NCI-H2081 treated with DMSO at 0.1 percent for 48 hours (cell line): Measurements from ENCODE around the gene ASB15.

ENCODE experiments used
- DNase-seq: peaks from one replicate; lab custom pipeline; 2025; lab: John Stamatoyannopoulos, UW

The ASB15 gene

DNA sequence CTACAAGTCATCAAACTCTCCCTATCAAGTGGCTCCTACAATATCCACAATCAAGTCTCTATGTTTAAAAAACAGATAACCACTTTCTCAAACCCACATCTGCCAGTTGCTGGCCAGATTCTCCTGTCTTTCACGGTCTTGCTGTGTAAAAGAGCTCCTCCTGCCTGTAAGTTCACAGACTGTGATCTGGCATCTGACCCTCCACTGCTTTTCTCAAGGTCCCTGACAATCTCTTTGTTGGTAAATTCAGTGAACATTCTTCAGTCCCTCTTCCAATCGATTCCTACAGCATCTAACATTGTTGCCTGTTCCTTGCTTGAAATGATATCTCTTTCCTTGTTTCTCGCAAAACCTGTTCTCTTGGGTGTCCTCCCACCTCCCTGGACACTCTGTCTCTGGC, 35.6 kb downstream of the ASB15 start:
- DNase-seq: no peak

DNA sequence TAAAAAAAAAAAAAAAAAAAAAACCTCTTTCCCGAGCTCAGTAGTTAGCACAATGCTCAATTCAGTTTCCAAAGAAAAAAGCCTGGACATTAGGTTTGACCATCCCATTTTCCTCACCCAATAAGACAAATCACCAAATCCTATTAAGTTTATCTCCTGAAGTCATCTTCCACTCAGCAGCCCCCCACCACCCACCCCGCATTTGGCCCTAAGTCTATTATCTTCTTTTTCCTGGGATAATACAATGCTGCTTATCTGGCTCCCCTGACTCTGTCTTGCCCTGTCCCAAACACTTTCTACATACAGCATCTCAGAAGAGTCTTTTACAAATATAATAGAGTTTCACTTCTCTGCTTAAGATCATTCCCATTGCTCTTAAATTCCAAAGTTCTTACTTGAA, 36.3 kb downstream of the ASB15 start:
- no peak for DNase-seq

DNA sequence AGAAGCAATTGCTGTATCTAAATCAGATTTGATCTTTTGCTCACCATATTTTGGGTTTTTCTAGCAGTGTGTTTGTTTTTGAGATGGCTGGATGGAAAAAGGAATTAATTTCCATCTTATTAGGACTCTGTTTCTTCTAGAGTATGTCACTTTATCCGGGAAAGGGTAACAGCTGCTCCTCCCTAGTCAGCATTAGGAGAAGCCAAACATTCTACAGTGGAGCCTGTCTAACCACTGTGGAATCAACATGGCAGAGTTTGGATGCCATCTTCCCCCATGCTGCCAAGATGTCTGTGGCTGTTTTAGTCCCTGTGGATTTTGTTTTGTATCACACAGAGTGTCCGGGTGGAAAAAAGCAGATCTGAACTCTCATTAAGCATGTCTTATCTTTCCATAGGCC, 38.0 kb downstream of the ASB15 start:
- no peak for DNase-seq

DNA sequence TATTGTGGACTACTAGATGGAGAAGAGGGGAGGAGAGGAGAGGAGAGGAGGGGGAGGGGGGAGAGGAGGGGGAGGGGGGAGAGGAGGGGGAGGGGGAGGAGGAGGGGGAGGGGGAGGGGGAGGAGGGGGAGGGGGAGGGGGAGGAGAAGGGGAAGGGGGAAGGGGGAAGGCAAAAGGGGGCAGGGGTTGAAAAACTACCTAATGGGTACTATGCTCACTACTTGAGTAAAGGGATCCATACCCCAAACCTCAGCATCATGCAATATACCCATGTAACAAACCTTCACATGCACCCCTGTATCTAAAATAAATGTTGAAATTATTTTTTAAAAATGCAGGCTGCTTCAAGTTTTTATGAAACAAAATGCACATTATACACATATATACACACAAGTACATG, 39.0 kb downstream of the ASB15 start:
- DNase-seq: no peak

DNA sequence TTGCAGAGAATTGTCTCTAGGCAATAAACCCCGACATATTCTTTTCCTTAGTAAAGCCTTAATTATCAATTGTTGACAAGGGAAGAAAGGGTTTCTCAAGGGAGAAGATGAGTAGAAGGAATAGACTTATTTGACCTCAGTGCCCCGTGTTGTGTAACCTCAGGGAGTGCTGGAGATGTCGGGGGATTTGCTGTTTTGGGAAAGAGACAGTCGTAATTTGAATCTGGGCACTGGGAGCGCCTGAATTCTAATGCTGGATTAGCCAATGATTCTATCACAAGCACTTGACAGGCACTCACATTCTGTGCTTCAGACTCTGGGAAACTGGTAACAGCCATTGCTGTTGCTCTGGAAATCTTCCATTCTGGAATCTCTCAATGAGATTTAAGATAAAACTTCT, 40.3 kb downstream of the ASB15 start:
- no peak for DNase-seq

DNA sequence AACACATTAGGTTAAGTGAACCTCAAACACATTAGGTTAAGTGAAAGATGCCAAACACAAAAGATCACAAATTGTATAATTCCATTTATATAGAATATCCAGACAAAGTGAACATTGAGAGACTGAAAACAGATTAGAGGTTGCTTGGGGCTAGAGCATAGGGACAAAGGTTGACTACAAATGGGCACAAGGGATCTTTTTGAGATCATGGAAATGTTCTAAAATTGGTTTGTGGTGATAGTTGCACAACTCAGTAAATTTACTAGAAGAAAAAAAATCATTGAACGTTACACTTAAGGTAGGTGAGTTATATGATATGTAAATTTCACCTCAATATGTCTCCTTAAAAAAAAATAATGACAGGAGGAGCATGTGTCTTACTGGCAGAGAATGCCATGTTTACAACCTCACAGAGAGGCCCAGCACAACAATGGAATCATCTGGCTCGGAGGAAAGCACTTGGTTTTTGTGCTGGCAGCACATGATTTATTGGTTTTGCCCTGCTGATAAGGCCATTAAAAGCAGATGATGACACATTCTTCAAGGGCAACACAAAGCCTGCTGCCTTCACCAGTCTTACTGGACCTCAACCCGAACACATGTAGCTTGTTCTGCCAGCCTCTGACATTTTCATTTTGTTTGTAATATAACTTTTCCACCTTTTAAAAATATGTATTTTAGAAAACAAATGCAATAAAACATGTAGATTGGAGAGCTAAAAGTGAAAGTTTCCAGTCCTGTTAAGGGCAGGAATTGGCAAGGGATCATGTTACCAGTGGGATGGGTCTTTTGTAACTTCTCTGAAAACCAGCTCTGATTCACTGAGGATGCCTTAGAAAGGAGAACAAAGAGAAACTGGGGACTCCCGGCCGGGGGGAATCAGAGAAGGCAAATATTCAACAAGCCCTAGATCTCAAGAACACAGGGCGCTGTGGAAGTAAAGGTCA, 42.1 kb downstream of the ASB15 start:
- DNase-seq: no peak

DNA sequence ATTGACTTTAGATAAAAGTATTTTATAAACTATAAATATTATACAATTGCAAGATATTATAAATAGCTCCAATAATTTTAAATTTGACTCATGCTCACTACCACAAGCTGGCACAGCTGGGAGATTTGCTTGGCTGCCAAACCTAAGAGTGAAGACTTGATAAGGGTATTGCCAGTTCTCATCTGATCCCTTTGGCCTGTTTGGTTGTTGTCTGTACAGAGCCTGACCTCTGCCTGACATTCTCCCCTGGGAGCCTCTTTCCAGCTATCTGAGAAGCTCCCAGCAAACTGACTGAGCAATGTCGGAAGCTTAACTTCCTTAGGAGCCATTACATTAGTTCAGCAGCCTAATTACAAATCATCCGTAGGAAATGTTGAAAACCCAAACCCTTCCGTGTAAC, 43.9 kb downstream of the ASB15 start:
- no peak for DNase-seq

DNA sequence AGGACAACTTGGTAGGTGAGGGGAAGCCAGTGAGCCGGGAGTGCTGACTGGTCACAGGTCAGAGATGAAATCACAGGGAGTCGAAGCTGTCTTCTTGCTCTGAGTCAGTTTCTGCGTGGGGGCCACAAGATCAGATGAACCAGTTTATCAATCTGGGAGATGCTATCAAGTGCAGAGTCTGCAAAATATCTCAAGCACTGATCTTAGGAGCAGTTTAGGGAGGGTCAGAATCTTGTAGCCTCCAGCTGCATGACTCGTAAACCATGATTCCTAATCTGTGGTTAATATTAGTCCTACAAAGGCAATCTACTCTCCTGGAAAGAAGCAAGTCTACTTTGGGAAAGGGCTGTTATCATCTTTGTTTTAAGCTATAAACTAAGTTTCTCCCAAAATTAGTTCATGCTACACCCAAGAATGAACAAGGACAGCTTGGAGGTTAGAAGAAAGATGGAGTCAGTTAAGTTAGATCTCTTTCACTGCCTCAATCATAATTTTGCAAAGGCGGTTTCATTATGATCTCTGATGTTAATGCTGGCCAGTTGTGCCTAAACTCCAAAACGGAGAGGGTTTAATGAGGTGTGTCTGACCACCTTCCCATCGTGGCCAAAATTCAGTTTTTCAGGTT, 45.6 kb downstream of the ASB15 start:
- DNase-seq: no peak

DNA sequence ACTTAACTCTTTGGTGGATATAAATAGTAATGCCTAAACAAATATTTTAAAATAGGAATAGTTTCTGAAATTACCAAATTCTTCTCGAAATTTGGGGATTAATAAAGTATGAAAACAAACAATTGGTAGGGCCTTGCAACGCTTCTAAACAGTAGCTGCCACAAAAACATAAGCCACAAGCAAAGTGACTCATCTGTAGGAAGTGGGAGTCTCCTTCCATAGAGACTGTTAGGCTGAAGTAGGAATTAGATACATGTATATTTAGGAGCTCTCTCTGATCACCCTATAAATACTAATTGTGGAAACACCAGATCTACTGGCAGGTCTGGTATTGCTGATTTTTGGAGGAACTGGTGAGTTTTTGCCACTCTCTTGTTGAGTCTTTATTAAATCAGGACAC, 48.3 kb downstream of the ASB15 start:
- no peak for DNase-seq

DNA sequence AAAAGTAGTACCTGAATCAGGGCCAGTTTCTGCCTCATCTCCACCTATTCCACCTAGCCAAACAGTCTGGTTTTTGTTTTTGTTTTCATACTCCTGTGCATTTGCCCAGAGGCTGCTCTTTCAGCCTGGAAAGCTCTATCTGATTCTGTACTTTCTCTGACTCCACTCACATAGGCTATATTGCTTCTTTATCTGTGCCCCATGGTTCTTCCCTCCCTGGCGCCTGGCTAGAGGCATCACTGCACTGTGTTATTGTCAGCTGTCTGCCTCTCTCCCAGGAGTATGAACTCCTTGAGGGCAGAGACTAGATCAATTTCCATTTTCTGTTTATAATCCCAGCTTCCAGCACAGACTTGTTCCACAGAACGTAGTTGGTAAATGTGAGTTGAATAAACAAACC, 49.0 kb downstream of the ASB15 start:
- DNase-seq: no peak

DNA sequence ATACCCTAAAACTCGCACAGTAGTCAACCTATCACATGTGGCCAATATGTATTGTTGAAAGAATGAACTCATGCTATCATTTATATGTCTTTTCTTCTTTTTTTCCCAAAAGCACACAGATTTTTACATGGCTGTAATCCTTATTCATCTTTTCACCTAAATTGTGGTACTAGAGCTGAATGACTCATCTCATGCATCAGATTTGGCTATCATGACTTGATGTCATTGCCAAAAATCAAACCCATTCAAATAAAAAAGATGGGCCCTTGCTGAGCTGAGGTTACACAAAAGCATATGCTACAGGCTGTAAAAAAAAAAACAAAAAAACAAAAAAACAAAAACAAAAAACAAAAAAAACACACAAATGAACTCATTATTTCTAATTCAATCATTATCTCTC, 50.8 kb downstream of the ASB15 start:
- no peak for DNase-seq

DNA sequence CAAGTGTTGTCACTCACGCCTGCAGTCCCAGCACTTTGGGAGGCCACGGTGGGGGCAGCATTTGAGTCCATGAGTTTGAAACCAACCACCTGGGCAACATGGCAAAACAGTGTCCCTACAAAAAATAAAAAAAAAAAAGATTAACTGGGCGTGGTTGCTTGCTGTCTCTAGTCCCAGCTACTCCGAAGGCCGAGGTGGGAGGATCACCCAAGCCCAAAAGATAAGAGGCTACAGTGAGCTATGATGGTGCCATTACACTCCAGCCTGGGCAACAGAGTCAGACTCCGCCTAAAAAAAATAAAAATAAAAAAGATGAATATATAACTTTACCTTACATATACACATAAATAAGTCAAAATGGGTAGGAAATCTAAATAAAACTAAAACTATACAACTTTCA, 51.5 kb downstream of the ASB15 start:
- DNase-seq: no peak

DNA sequence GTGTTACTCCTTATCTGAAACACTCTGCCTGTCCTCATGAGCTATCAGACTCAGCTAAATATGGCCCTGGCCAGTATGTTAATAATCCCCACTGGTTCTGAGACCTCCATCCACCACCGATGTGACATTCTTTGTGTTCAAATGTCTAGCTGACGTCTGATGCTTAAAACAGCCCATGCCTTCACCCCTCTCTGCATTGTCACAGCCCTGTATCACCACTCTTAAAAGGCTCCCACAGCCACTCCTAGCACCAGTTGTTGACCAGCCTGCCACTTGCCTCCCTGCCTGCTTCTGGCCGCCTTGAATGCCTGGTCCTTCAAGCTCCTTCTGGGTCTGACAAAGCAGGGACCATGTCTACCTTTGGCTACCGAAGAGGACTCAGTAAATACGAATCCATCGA, 54.0 kb downstream of the ASB15 start, which contains the start of gene LMOD2:
Gene LMOD2, plus strand, starts transcription at position 253 of the 400 bp plus-strand sequence. Its CDS starts 98 bp downstream, at position 351.
- no peak for DNase-seq

DNA sequence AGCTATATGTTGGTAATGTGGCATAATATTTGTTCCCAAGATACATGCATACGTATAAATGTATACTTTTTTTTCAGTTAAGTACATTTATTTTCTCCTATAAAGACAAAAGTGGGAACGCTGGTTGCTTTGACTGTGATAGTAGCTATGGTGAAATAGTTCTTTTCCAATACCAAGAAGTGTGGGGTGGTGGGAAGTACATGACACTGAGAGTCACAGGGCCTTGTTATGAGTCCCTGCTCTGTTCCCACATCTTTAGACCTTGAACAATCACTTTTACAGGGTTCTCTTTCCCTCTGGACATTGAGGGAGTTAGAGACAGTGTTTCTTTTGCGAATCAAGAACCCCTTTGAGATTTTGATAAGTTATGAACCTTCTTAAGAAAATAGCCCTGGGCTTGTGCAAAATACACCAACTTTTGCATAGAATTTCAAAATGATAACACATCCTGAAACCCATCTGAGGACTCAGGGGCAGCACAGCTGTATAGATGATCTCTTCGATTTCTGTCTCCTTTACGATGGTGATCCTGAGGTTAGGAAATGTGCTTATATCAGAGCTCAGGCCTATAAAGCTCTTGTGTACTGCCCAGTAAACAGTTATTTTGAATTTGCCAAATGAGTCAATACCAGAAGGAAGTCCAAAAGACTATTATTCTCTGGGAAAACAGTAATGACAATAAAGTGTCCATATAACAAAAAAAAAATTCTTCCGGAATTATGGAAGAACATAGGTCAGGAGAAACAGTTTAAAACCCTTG, 55.1 kb downstream of the ASB15 start:
- DNase-seq: no peak

DNA sequence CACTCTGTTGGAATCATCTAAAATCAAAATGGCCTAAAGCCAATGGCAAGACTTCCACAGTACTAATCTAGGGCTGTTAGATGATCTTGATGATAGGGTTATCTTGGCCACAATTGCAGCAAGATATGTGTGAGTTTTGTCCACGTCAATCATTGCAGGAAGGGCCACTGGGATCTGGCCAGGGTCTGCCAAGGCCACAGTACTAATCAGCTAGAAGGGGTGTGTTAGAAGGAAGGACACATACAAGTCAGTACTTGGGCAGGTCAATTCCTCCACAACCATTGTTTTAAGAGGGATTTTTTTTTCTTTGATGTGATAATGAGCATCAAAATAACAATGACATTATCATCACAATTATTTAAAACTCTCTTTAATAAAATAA, 55.7 kb downstream of the ASB15 start:
- no peak for DNase-seq

DNA sequence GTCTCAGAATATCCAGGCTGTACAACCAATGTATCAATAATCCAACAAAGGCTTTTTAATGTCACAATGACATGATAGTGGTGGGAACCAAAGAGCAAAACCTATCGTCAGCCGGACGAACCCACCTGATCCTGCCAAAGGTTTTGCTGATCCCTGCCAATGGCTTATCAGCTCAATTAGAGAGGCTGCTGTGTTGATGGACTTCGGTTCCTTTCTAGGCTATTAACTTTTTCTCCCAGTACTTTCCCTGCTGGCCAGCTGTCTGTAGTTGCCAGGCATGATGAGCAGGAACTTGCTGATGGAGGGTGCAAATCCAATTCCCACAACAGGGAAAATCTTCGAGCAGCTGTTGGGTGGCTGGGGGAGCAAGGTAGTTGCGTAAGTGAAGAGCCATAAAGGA, 56.4 kb downstream of the ASB15 start:
- no peak for DNase-seq

DNA sequence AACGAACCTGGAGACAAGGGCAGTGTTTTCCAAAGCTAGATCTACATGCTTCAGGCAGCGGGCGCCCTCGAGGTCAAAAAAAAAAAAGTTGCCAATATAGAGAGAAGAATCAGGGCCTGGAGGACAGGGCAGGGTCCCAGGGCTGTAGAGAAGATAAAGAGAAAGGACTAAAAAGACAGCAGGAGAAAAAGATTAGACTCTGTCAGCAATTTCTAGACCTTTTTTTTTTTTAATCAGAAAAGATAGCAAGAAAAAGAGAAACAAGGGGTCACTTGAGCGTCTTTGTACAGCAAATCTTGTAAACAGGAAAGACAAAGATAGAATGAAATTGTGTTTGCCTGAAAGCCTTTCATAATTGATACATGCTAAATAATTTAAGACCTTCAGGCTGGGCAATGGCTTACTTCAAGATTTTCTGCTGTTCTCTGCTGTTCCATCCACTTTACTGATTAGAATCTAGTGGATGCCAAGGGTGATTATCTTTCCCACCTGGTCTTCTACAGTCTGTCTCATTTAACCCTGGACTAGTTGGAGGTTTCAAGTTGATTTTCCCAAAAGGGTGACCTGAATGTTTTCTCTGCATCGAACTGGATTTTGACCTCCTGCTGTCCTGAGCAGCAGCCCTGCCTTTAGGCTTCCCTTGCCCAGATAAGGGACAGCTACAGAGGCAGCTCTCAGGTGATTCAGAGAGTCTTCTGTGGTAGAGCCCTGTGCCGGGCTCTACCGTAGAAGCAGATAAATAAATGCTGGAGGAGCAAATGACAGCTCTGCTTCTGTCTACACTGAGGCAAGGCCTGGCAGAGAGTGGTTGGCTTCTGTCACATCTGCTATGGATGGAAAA, 59.1 kb downstream of the ASB15 start:
- no peak for DNase-seq

DNA sequence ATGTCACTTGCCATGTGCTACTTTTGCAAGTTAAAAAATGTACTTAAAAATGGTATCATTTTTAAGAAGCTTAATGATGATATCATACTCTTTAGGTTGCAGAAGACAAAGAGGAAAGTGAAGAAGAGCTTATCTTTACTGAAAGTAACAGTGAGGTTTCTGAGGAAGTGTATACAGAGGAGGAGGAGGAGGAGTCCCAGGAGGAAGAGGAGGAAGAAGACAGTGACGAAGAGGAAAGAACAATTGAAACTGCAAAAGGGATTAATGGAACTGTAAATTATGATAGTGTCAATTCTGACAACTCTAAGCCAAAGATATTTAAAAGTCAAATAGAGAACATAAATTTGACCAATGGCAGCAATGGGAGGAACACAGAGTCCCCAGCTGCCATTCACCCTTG, 60.1 kb downstream of the ASB15 start:
- DNase-seq: no peak

DNA sequence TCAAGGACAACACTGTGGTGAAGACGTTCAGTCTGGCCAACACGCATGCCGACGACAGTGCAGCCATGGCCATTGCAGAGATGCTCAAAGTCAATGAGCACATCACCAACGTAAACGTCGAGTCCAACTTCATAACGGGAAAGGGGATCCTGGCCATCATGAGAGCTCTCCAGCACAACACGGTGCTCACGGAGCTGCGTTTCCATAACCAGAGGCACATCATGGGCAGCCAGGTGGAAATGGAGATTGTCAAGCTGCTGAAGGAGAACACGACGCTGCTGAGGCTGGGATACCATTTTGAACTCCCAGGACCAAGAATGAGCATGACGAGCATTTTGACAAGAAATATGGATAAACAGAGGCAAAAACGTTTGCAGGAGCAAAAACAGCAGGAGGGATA, 60.7 kb downstream of the ASB15 start:
- DNase-seq: no peak

DNA sequence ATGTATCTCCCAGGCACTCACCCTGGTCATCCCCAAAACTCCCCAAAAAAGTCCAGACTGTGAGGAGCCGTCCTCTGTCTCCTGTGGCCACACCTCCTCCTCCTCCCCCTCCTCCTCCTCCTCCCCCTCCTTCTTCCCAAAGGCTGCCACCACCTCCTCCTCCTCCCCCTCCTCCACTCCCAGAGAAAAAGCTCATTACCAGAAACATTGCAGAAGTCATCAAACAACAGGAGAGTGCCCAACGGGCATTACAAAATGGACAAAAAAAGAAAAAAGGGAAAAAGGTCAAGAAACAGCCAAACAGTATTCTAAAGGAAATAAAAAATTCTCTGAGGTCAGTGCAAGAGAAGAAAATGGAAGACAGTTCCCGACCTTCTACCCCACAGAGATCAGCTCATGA, 61.1 kb downstream of the ASB15 start:
- DNase-seq: no peak

DNA sequence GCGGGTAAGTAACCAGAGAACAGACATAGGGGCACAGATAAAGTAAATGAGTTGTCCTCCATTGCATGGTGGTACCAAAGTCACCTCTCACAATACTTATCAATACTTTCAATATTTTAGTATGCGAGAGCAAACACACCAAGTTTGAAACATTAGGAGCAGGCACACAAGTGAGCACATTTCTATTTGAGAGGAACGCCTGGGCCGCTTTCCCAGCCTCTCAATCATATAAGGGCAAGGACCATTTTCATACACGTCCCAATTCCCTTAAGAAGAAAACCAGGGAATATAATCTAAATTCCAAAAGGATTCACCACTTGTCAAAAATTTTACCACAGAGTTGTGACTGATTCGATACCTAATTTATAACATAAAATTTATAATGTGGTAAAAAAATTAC, 61.6 kb downstream of the ASB15 start:
- no peak for DNase-seq

DNA sequence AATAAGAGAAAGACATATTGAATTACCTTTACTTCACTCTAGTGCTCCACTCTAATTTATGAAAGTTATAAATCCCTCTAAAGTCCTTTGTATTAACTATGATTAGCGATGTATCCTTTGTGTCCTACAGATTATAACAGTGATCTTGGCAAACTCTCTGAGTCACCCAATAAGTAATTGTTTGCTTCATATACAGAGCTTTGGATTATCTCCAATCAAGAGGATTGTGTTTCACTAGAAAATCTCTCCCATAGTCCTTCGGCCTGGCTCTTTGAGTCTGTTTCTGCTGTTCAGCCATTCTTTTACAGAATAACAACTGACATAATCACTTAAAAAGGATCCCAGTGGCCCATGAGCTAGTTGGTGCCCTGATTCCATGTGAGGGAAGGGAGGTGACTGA, 63.5 kb downstream of the ASB15 start:
- DNase-seq: peak; percentile 9
